Measurements from ENCODE around the gene PCDHB7. TPM values are rescaled to one million over a fixed set of nuclear protein-coding genes. Genes with fewer than 3 reads are reported as not detected.
"Not testable (repeated sequence)": the region's sequence is repeated elsewhere in the genome, so short reads cannot be mapped to it uniquely, and the experiment has no call there.

Gene PCDHB7
- 1 to 10 TPM in 6 of 9 donors, under 1 TPM in 3; 0.44 to 2.9 (median 1.6) TPM for total RNA-seq
- under 1 TPM; 0.32 to 0.92 (median 0.37) TPM for polyA plus RNA-seq
- long read RNA-seq, donor 1, partial matches to known transcripts: 0 of 1 reads
- long read RNA-seq, donor 1, other reads (novel, unspliced or antisense): 0 of 1 reads
- long read RNA-seq, donor 2: 0 reads
- long read RNA-seq, donor 3, partial matches to known transcripts: 0 of 2 reads
- long read RNA-seq, donor 3, other reads (novel, unspliced or antisense): 0 of 2 reads
- long read RNA-seq, donor 4: 0 reads
- long read RNA-seq, donor 5, partial matches to known transcripts: 0 of 3 reads
- long read RNA-seq, donor 5, other reads (novel, unspliced or antisense): 0 of 3 reads
- long read RNA-seq, donor 6, partial matches to known transcripts: 0 of 1 reads
- long read RNA-seq, donor 6, other reads (novel, unspliced or antisense): 0 of 1 reads
- long read RNA-seq, donor 7: 0 reads
- long read RNA-seq, donor 8, partial matches to known transcripts: 0 of 1 reads
- long read RNA-seq, donor 8, other reads (novel, unspliced or antisense): 0 of 1 reads
- long read RNA-seq, donor 9: 0 reads
- long read RNA-seq, donor 10: 0 reads

DNA sequence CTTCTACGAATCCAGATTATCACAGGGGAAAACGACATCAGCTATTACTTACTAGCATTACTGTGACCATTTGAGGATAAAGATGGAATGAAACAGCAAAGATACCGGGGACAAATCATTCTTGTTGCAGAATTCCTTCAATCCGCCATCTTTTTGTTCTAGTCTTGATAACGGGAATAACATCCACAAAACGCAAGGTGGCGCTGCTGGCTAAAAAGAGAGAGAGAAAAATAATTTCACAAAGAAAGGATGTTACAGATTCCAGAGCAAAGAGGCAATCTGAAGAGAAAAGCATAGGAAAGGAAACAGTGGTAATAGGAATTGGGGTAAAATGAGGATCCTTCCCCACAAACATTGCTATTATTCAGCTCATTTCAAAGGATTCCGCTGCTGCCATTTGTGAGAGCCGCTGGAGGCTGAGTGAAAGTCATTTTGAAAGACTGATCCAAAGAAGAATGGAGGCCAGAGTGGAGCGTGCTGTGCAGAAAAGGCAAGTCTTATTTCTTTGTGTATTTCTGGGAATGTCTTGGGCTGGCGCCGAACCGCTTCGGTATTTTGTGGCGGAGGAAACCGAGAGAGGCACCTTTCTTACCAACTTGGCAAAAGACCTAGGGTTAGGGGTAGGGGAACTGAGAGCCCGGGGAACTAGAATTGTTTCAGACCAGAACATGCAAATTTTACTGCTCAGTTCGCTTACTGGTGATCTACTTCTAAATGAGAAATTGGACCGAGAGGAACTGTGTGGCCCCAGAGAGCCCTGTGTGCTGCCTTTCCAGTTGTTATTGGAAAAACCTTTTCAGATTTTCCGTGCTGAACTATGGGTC, at the start of gene PCDHB7:
Gene PCDHB7, plus strand, starts transcription at position 264 of the 824 bp plus-strand sequence. Its CDS starts 192 bp downstream, at position 456.
- no peak within 1 kb of the TSS for H3K4me3 ChIP-seq
- intact Hi-C loops (cut with DNase I): no loop called here
- no peaks in the 10 kb centered on the region for H3K36me3 ChIP-seq (replicated peaks in 1 of 2)
- peaks cover 0 to 12% (median 5%) of the 10 kb centered on the region in 3 donors for H3K9me3 ChIP-seq (replicated peaks in 1 of 3)
- peaks cover 9% of the 10 kb centered on the region for H3K27me3 ChIP-seq
- no peak within 1 kb of the TSS for H3K27ac ChIP-seq
- no peak for TF ChIP-seq POLR2A (IDR thresholded peaks at IDR 0.05)
- TF ChIP-seq, protein P1, sequence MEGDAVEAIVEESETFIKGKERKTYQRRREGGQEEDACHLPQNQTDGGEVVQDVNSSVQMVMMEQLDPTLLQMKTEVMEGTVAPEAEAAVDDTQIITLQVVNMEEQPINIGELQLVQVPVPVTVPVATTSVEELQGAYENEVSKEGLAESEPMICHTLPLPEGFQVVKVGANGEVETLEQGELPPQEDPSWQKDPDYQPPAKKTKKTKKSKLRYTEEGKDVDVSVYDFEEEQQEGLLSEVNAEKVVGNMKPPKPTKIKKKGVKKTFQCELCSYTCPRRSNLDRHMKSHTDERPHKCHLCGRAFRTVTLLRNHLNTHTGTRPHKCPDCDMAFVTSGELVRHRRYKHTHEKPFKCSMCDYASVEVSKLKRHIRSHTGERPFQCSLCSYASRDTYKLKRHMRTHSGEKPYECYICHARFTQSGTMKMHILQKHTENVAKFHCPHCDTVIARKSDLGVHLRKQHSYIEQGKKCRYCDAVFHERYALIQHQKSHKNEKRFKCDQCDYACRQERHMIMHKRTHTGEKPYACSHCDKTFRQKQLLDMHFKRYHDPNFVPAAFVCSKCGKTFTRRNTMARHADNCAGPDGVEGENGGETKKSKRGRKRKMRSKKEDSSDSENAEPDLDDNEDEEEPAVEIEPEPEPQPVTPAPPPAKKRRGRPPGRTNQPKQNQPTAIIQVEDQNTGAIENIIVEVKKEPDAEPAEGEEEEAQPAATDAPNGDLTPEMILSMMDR (IDR thresholded peaks at IDR 0.05): peak in 4 of 6 experiments; percentile 10 to 37 (median 31)
- 22 to 41% (median 30%) methylated on average over 20 of the region's 20 CpGs for WGBS, 4 donors
- no peaks in the 10 kb centered on the region for H3K4me1 ChIP-seq (replicated peaks in 1 of 2)
- DNase-seq: peak in 1 of 7 donors; percentile 7

DNA sequence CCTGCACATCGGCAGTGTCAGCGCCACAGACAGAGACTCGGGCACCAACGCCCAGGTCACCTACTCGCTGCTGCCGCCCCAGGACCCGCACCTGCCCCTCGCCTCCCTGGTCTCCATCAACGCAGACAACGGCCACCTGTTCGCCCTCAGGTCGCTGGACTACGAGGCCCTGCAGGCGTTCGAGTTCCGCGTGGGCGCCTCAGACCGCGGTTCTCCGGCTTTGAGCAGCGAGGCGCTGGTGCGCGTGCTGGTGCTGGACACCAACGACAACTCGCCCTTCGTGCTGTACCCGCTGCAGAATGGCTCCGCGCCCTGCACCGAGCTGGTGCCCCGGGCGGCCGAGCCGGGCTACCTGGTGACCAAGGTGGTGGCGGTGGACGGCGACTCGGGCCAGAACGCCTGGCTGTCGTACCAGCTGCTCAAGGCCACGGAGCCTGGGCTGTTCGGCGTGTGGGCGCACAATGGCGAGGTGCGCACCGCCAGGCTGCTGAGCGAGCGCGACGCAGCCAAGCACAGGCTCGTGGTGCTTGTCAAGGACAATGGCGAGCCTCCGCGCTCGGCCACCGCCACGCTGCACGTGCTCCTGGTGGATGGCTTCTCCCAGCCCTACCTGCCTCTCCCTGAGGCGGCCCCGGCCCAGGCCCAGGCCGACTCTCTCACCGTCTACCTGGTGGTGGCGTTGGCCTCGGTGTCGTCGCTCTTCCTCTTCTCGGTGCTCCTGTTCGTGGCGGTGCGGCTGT, 48.9 kb upstream of the PCDHB7 start:
- intact Hi-C loops (cut with DNase I); H3K9me3 ChIP-seq (replicated peaks in 1 of 3); H3K4me3 ChIP-seq; H3K27ac ChIP-seq; H3K36me3 ChIP-seq (replicated peaks in 1 of 2); H3K4me1 ChIP-seq (replicated peaks in 1 of 2); DNase-seq: not testable (repeated sequence)
- H3K27me3 ChIP-seq: peaks cover 11% of the 10 kb centered on the region
- WGBS, 4 donors: 20 to 28% (median 28%) methylated on average over 1 to 59 of the region's 73 CpGs; no CpG with 5 or more reads in 1 of the 4 donors

DNA sequence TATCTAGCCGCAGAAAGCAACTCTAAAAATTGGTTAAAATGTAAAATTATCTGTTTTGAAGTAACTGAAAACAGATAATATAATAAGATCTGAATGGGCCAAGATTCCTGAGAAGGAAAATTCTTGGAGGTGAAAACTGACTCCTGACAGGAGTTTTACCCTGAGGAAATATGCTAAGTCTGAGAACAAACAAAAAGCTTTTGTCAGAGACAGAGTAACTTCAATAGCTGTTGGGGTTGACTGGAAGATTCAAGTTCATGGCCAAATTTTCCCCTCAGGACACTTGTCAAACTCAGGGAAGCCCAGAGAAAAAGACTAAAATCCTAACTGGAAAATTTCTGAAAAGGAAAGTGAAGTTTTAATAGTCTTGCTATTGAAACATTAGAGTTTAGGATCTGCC, 45.1 kb upstream of the PCDHB7 start:
- H3K27ac ChIP-seq: no peak overlapping the region
- intact Hi-C loops (cut with DNase I): no loop called here
- H3K36me3 ChIP-seq (replicated peaks in 1 of 2): no peaks in the 10 kb centered on the region

More for the DNA sequence above, 45.1 kb upstream of the PCDHB7 start:
- 84 to 88% (median 87%) methylated on average over 1 of the region's 1 CpG for WGBS, 4 donors
- Histone ChIP-seq H3K4me1 (replicated peaks in 1 of 2) (no peaks in the 10 kb centered on the region), H3K9me3 (replicated peaks in 1 of 3) (no peaks in the 10 kb centered on the region), H3K27me3 (peaks cover 2% of the 10 kb centered on the region), H3K4me3 (no peak overlapping the region)
- no peak for TF ChIP-seq POLR2A (IDR thresholded peaks at IDR 0.05)
- TF ChIP-seq, protein P1 (IDR thresholded peaks at IDR 0.05): no peak
- DNase-seq: no peak

All from adrenal gland (tissue), 19 donors.